Mammary epithelial cell (primary cell): ENCODE measurements around the gene MGA.

Source experiments
- CTCF ChIP-seq, 2 donors: IDR thresholded peaks in 1 of 2; conservative IDR thresholded peaks in 1 of 2; 2 replicates each; pipeline ENCODE4 v1.5.1; 2011 to 2012; ENCODE audit warnings: inconsistent platforms in 2 of 2, low read length in 2 of 2, mild to moderate bottlenecking in 2 of 2, control low read depth in 1 of 2, low read depth in 1 of 2; ENCODE audit not compliant: insufficient read depth in 1 of 2; ENCODE audit errors: extremely low read depth in 1 of 2
- EZH2 ChIP-seq: IDR thresholded peaks from 2 replicates; pipeline ENCODE4 v1.6.1; 2012; ENCODE audit warnings: low read length, inconsistent platforms, borderline replicate concordance

- TF ChIP-seq EZH2 (no peak), CTCF (conservative IDR thresholded peaks at IDR 0.05 in 1 of 2, IDR thresholded peaks at IDR 0.05 in 1 of 2; ENCODE audit: extremely low read depth in 1 of 2, insufficient read depth in 1 of 2, low read depth in 1 of 2, low read length in 2 of 2) (no peak)
Observed at GRCh38 chr15:41647262-41647661, 12.9 kb upstream of the MGA start.
